GM12865 (cell line): ENCODE data around the gene SYT1.

Experiments
- DNase-seq: peaks from one replicate; pipeline ENCODE4 v3.0.0; 2010; ENCODE audit warnings: low read depth
- H3K4me3 ChIP-seq: 2 replicates; pipeline ENCODE4 v1.5.1; 2011; ENCODE audit warnings: mild to moderate bottlenecking, low read depth, low read length, control low read depth
- CTCF ChIP-seq: IDR thresholded peaks from 2 replicates; pipeline ENCODE4 v1.5.1; 2011; ENCODE audit warnings: low read length, control low read depth, low read depth, inconsistent platforms; ENCODE audit not compliant: insufficient read depth; ENCODE audit errors: missing control alignments

The SYT1 gene

GRCh38 chr12:78951803-78952551 lies 87.4 kb downstream of the SYT1 start:
- DNase-seq = no peak
- H3K4me3 ChIP-seq = no peak overlapping the region
- no peak for TF ChIP-seq CTCF

GRCh38 chr12:78952552-78952929 lies 88.0 kb downstream of the SYT1 start:
- TF ChIP-seq CTCF = no peak
- no peak overlapping the region for H3K4me3 ChIP-seq
- DNase-seq = no peak

- no peak for DNase-seq
- no peak for TF ChIP-seq CTCF
- H3K4me3 ChIP-seq = no peak overlapping the region
Measured at GRCh38 chr12:78958941-78959340, 94.4 kb downstream of the SYT1 start.

- no peak for DNase-seq
- H3K4me3 ChIP-seq = no peak overlapping the region
- TF ChIP-seq CTCF = no peak
Measured at GRCh38 chr12:78959556-78959955, 95.0 kb downstream of the SYT1 start.

- TF ChIP-seq CTCF = no peak
- DNase-seq = no peak
- no peak overlapping the region for H3K4me3 ChIP-seq
Measured at GRCh38 chr12:78961171-78961570, 96.6 kb downstream of the SYT1 start.

- no peak for TF ChIP-seq CTCF
- DNase-seq = no peak
Measured at GRCh38 chr12:78963439-78964227, 99.1 kb downstream of the SYT1 start.

More at GRCh38 chr12:78963439-78964227, 99.1 kb downstream of the SYT1 start:
- H3K4me3 ChIP-seq = no peak overlapping the region
